PC-9 (cell line): Measurements from ENCODE around the gene P2RY12. TPM values are rescaled to one million over a fixed set of nuclear protein-coding genes. Genes with fewer than 3 reads are reported as not detected.

Experiments
- BruUV-seq: library from RNA; stranded (reverse); fragments of 400-500 nt; replicated peaks from 2 replicates; lab custom pipeline; 2021; lab: Mats Ljungman, UMichigan
- CTCF ChIA-PET: fragments of 300-600 bp; sonication (Branson Sonifier 250); formaldehyde crosslinking; loops from one replicate; lab custom pipeline; 2022; ENCODE audit warnings: antibody characterized with exemption; lab: Charles Lee
- POLR2A ChIA-PET: fragments of 300-600 bp; sonication (Branson Sonifier 250); formaldehyde crosslinking; loops from one replicate; lab custom pipeline; 2022; ENCODE audit warnings: antibody characterized with exemption; ENCODE audit not compliant: unreplicated experiment; lab: Charles Lee
- DNase-seq, 2 experiments: peaks; one replicate each; pipeline versions ENCODE4 v3.0.0 to v3.0.0-alpha.2; 2015 to 2022; ENCODE audit warnings: mixed read lengths in 1 of 2
- H2AFZ ChIP-seq: fragments of 200-600 bp; sonication (generic); 2 replicates; pipeline ENCODE4 v1.8.1; 2017; ENCODE audit warnings: antibody characterized with exemption
- H3F3A ChIP-seq: fragments of 200-600 bp; sonication (generic); 2 replicates; pipeline ENCODE4 v1.8.1; 2017; ENCODE audit warnings: antibody characterized with exemption, mild to moderate bottlenecking, low read depth; ENCODE audit not compliant: insufficient read depth
- H3K27ac ChIP-seq: fragments of 200-600 bp; sonication (generic); 2 replicates; pipeline ENCODE4 v1.6.1; 2016; ENCODE audit warnings: mixed run types
- H3K27me3 ChIP-seq: fragments of 200-600 bp; sonication (generic); 2 replicates; pipeline ENCODE4 v1.6.1; 2016; ENCODE audit warnings: low read depth, mixed run types; ENCODE audit not compliant: insufficient read depth
- H3K36me3 ChIP-seq: fragments of 200-600 bp; sonication (generic); 2 replicates; pipeline ENCODE4 v1.6.1; 2016; ENCODE audit warnings: low read depth, mixed run types
- H3K4me1 ChIP-seq: fragments of 200-600 bp; sonication (generic); replicated peaks from 2 replicates; pipeline ENCODE4 v1.6.1; 2016; ENCODE audit warnings: mixed run types; ENCODE audit not compliant: insufficient read depth
- H3K4me2 ChIP-seq: fragments of 200-600 bp; sonication (generic); 2 replicates; pipeline ENCODE4 v1.6.1; 2017; ENCODE audit warnings: mixed run types
- H3K4me3 ChIP-seq: fragments of 200-600 bp; sonication (generic); 2 replicates; pipeline ENCODE4 v1.6.1; 2016; ENCODE audit warnings: mixed run types
- H3K79me2 ChIP-seq: fragments of 200-600 bp; sonication (generic); 2 replicates; pipeline ENCODE4 v1.6.1; 2017; ENCODE audit warnings: low read depth, mixed run types
- H3K9me2 ChIP-seq: fragments of 200-600 bp; sonication (generic); 2 replicates; pipeline ENCODE4 v1.8.1; 2017; ENCODE audit warnings: mild to moderate bottlenecking; ENCODE audit not compliant: insufficient read depth
- H3K9me3 ChIP-seq: fragments of 200-600 bp; sonication (generic); 2 replicates; pipeline ENCODE4 v1.8.1; 2016; ENCODE audit warnings: low read depth; ENCODE audit not compliant: insufficient read depth
- H4K20me1 ChIP-seq: fragments of 200-600 bp; sonication (generic); 2 replicates; pipeline ENCODE4 v1.8.1; 2017; ENCODE audit not compliant: insufficient read depth
- EZH2 ChIP-seq: fragments of 200-600 bp; sonication (generic); IDR thresholded peaks from 2 replicates; pipeline ENCODE4 v1.8.0; 2017; ENCODE audit warnings: antibody characterized with exemption, low read depth
- intact Hi-C: fragments of 100-400 bp; cut with micrococcal nuclease; formaldehyde crosslinking; loops from one replicate; pipeline ENCODE4 v1.10.0; 2022; ENCODE audit not compliant: unreplicated experiment
- total RNA-seq: library from RNA; stranded (reverse); gene quantifications from 2 replicates; pipeline ENCODE4 v1.2.3, GENCODE V29; 2021
- TF ChIP-seq, protein P1 (sequence below): fragments of 200-600 bp; sonication (generic); conservative IDR thresholded peaks from 2 replicates; pipeline ENCODE4 v1.6.1; 2017; ENCODE audit warnings: mixed run types, antibody characterized with exemption, mild to moderate bottlenecking, moderate library complexity

Gene P2RY12
- total RNA-seq, 1 experiment from 2014 or later, result not detected

DNA sequence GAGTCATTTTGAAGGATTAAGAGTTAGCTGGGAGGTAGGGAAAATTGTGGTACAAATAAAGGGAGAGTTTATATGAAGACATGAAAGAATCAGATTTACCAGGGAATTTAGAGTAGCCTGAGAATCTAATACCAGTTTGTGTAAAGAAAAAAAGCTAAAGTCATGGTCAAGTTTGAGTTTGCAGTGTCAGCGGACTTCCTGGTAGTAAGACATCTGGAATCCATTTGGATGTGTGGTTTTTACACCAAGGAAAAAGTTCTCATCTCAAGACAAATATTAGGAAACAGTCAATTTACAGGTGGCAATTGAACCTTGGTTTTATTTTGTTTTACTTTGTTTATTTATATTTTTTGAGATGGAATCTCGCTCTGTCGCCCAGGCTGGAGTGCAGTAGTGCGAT, 1.5 kb upstream of the P2RY12 start:
- Histone ChIP-seq H3F3A (no peaks in the 10 kb centered on the region), H3K36me3 (no peaks in the 10 kb centered on the region), H3K4me1 (no peaks in the 10 kb centered on the region), H3K9me3 (no peaks in the 10 kb centered on the region), H2AFZ (no peak overlapping the region), H3K4me3 (no peak overlapping the region), H4K20me1 (no peaks in the 10 kb centered on the region), H3K9me2 (no peaks in the 10 kb centered on the region), H3K79me2 (no peaks in the 10 kb centered on the region), H3K27ac (no peak overlapping the region), H3K4me2 (no peak overlapping the region), H3K27me3 (no peaks in the 10 kb centered on the region)
- intact Hi-C loops, result no loop called here
- no peak for DNase-seq
- no TSS peak for BruUV-seq
- CTCF ChIA-PET, result interaction anchor here (0.6 kb wide), 1 partner anchor 14 kb away, joined by 3 read pairs; no protein-coding TSS in a partner anchor
- POLR2A ChIA-PET, result no interaction called here
- TF ChIP-seq EZH2, result no peak
- TF ChIP-seq, protein P1, sequence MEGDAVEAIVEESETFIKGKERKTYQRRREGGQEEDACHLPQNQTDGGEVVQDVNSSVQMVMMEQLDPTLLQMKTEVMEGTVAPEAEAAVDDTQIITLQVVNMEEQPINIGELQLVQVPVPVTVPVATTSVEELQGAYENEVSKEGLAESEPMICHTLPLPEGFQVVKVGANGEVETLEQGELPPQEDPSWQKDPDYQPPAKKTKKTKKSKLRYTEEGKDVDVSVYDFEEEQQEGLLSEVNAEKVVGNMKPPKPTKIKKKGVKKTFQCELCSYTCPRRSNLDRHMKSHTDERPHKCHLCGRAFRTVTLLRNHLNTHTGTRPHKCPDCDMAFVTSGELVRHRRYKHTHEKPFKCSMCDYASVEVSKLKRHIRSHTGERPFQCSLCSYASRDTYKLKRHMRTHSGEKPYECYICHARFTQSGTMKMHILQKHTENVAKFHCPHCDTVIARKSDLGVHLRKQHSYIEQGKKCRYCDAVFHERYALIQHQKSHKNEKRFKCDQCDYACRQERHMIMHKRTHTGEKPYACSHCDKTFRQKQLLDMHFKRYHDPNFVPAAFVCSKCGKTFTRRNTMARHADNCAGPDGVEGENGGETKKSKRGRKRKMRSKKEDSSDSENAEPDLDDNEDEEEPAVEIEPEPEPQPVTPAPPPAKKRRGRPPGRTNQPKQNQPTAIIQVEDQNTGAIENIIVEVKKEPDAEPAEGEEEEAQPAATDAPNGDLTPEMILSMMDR, result no peak

DNA sequence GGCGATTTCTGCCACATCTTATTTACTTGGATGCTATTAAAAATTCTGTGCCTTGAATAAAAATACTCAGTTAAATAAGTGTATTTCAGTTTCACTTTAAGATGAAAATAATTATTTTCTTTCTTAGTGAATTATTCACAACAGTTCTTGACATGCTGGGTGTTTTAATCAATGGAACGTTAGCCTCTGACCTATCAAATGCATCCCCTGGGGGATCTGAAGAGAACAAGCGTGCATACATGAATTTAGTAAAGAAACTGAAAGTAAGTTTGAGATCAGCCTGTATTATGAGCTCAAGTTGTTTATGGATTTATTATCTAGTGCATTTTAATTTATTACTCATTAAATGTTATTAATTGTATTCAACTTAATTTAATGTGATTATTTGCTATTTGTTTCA, 597 bp downstream of the P2RY12 start:
- Histone ChIP-seq H3K4me3 (no peak overlapping the region), H3F3A (no peaks in the 10 kb centered on the region), H3K9me2 (no peaks in the 10 kb centered on the region), H3K9me3 (no peaks in the 10 kb centered on the region), H3K79me2 (no peaks in the 10 kb centered on the region), H3K4me2 (no peak overlapping the region), H3K36me3 (no peaks in the 10 kb centered on the region), H3K27me3 (no peaks in the 10 kb centered on the region), H2AFZ (no peak overlapping the region), H3K4me1 (no peaks in the 10 kb centered on the region), H3K27ac (no peak overlapping the region), H4K20me1 (no peaks in the 10 kb centered on the region)
- ChIA-PET POLR2A (interaction anchor here (0.6 kb wide), 1 partner anchor 78 kb away, joined by 16 read pairs; no protein-coding TSS in a partner anchor), CTCF (no interaction called here)
- intact Hi-C loops, result no loop called here
- BruUV-seq, result no TSS peak
- no peak for DNase-seq
- TF ChIP-seq, protein P1, result no peak
- TF ChIP-seq EZH2, result no peak

DNA sequence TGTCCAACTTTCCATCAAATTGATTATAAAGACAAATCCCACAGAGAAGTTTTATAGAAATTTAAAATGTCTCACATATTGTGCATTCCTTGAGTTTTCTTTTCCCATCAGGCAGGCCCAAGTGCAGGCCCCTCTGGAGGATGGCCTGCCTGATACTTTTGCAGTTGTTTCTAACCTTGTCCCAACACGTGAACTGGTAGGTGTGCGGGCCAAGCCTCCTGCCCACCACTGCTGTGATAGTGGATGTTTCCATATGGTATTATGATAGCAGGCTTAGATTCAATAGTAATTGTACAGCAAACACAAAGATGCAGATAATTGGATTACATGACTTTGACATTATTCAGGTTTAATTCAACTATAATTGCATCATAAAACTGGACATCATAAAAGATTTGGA, 1.4 kb downstream of the P2RY12 start:
- no peaks in the 10 kb centered on the region for H3K79me2 ChIP-seq
- ChIA-PET CTCF (no interaction called here), POLR2A (interaction anchor here (0.6 kb wide), 1 partner anchor 77 kb away, joined by 16 read pairs; no protein-coding TSS in a partner anchor)
- no peaks in the 10 kb centered on the region for H3K4me1 ChIP-seq
- H3K27ac ChIP-seq, result no peak overlapping the region
- TF ChIP-seq EZH2, result no peak
- TF ChIP-seq, protein P1, result no peak
- DNase-seq, result no peak
- no peak overlapping the region for H3K4me3 ChIP-seq
- H3K9me2 ChIP-seq, result no peaks in the 10 kb centered on the region
- no TSS peak for BruUV-seq
- no peaks in the 10 kb centered on the region for H3K27me3 ChIP-seq
- no peaks in the 10 kb centered on the region for H4K20me1 ChIP-seq
- intact Hi-C loops, result no loop called here
- H2AFZ ChIP-seq, result no peak overlapping the region
- no peaks in the 10 kb centered on the region for H3K9me3 ChIP-seq
- H3K4me2 ChIP-seq, result no peak overlapping the region
- no peaks in the 10 kb centered on the region for H3F3A ChIP-seq
- no peaks in the 10 kb centered on the region for H3K36me3 ChIP-seq
